Measurements from ENCODE around the gene ARHGAP22. TPM values are rescaled to one million over a fixed set of nuclear protein-coding genes. Genes with fewer than 3 reads are reported as not detected.

Gene ARHGAP22
- total RNA-seq, 2 donors from 2014 or later: 4.4 to 8.6 TPM

- no peak for DNase-seq (ENCODE audit: low spot score)
- intact Hi-C loops (cut with DNase I): no loop called here
- Histone ChIP-seq H3K9me3 (no peaks in the 10 kb centered on the region), H3K36me3 (no peaks in the 10 kb centered on the region), H3K4me1 (replicated peaks) (no peaks in the 10 kb centered on the region), H3K27ac (no peak overlapping the region), H3K27me3 (replicated peaks; ENCODE audit: insufficient read depth) (no peaks in the 10 kb centered on the region), H3K4me3 (no peak overlapping the region)
- WGBS: 81% methylated on average over 17 of the region's 17 CpGs
- TF ChIP-seq POLR2A (IDR thresholded peaks at IDR 0.05): no peak
- no peak for TF ChIP-seq POLR2AphosphoS5 (IDR thresholded peaks at IDR 0.05)
- TF ChIP-seq CTCF (IDR thresholded peaks at IDR 0.05): no peak
Measured at GRCh38 chr10:48508791-48509772, 95.8 kb downstream of the ARHGAP22 start.

- H3K4me3 ChIP-seq: no peak overlapping the region
- no peaks in the 10 kb centered on the region for H3K9me3 ChIP-seq
- TF ChIP-seq CTCF (IDR thresholded peaks at IDR 0.05): no peak
- H3K27me3 ChIP-seq (replicated peaks; ENCODE audit: insufficient read depth): no peaks in the 10 kb centered on the region
- intact Hi-C loops (cut with DNase I): no loop called here
- no peaks in the 10 kb centered on the region for H3K4me1 ChIP-seq (replicated peaks)
- 93% methylated on average over 7 of the region's 7 CpGs for WGBS
- H3K36me3 ChIP-seq: no peaks in the 10 kb centered on the region
- DNase-seq (ENCODE audit: low spot score): no peak
- H3K27ac ChIP-seq: no peak overlapping the region
Measured at GRCh38 chr10:48507933-48508790, 96.7 kb downstream of the ARHGAP22 start.

- intact Hi-C loops (cut with DNase I): no loop called here
- no peak overlapping the region for H3K4me3 ChIP-seq
- no peaks in the 10 kb centered on the region for H3K4me1 ChIP-seq (replicated peaks)
- H3K36me3 ChIP-seq: no peaks in the 10 kb centered on the region
- H3K27me3 ChIP-seq (replicated peaks; ENCODE audit: insufficient read depth): no peaks in the 10 kb centered on the region
- TF ChIP-seq POLR2AphosphoS5 (IDR thresholded peaks at IDR 0.05) (no peak), CTCF (IDR thresholded peaks at IDR 0.05) (no peak), POLR2A (IDR thresholded peaks at IDR 0.05) (no peak)
- DNase-seq (ENCODE audit: low spot score): no peak
- WGBS: 78% methylated on average over 6 of the region's 6 CpGs
- H3K27ac ChIP-seq: no peak overlapping the region
- H3K9me3 ChIP-seq: no peaks in the 10 kb centered on the region
Measured at GRCh38 chr10:48507494-48507893, 97.4 kb downstream of the ARHGAP22 start.

- intact Hi-C loops (cut with DNase I): no loop called here
- TF ChIP-seq POLR2A (IDR thresholded peaks at IDR 0.05) (no peak), CTCF (IDR thresholded peaks at IDR 0.05) (no peak), POLR2AphosphoS5 (IDR thresholded peaks at IDR 0.05) (no peak)
- no peak for DNase-seq (ENCODE audit: low spot score)
- Histone ChIP-seq H3K36me3 (no peaks in the 10 kb centered on the region), H3K27me3 (replicated peaks; ENCODE audit: insufficient read depth) (no peaks in the 10 kb centered on the region), H3K27ac (no peak overlapping the region), H3K9me3 (no peaks in the 10 kb centered on the region), H3K4me1 (replicated peaks) (no peaks in the 10 kb centered on the region), H3K4me3 (no peak overlapping the region)
- 94% methylated on average over 8 of the region's 8 CpGs for WGBS
Measured at GRCh38 chr10:48506147-48506917, 98.5 kb downstream of the ARHGAP22 start.
